NCI-H510A treated with DMSO at 0.1 percent for 48 hours (cell line): ENCODE measurements around the gene CHAMP1.
A peak's percentile ranks its signal among the peaks of the same experiment; 100 is the strongest.

Experiments
- DNase-seq: peaks from one replicate; lab custom pipeline; 2025; lab: John Stamatoyannopoulos, UW

Gene CHAMP1, protein sequence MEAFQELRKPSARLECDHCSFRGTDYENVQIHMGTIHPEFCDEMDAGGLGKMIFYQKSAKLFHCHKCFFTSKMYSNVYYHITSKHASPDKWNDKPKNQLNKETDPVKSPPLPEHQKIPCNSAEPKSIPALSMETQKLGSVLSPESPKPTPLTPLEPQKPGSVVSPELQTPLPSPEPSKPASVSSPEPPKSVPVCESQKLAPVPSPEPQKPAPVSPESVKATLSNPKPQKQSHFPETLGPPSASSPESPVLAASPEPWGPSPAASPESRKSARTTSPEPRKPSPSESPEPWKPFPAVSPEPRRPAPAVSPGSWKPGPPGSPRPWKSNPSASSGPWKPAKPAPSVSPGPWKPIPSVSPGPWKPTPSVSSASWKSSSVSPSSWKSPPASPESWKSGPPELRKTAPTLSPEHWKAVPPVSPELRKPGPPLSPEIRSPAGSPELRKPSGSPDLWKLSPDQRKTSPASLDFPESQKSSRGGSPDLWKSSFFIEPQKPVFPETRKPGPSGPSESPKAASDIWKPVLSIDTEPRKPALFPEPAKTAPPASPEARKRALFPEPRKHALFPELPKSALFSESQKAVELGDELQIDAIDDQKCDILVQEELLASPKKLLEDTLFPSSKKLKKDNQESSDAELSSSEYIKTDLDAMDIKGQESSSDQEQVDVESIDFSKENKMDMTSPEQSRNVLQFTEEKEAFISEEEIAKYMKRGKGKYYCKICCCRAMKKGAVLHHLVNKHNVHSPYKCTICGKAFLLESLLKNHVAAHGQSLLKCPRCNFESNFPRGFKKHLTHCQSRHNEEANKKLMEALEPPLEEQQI

GRCh38 chr13:114314074-114314912 is at the start of gene CHAMP1:
Gene CHAMP1, plus strand, starts transcription at chr13:114314503. Its CDS starts 9,340 bp downstream, at chr13:114323843.
- DNase-seq, result peak; percentile 78

GRCh38 chr13:114264886-114265611 is 49.3 kb upstream of the CHAMP1 start:
- no peak for DNase-seq

GRCh38 chr13:114266241-114266640 is 48.1 kb upstream of the CHAMP1 start:
- DNase-seq, result no peak

- DNase-seq, result no peak
Observed at GRCh38 chr13:114268344-114269280, 45.7 kb upstream of the CHAMP1 start.

DNA sequence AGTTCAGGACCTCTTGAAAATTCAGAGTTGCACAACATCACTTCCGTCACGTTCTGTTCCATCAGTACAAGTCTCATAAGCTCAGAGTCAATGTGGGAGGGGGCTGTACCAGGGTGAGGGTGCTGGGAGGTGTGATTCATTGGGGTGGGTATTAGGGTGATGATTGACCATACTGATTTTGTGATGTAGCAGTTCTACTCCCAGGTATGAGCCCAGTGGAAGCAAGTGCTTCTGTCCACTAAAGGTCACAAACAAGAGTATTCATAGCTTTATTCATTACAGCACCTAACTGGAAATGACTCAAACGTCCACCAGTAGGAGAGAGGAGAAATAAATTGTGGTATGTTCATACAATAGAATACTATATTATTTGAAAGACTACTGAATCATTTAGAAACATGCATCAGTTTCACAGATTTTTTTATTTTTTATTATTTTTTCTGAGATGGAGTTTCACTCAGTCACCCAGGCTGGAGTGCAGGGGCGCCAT is 45.0 kb upstream of the CHAMP1 start:
- no peak for DNase-seq

DNA sequence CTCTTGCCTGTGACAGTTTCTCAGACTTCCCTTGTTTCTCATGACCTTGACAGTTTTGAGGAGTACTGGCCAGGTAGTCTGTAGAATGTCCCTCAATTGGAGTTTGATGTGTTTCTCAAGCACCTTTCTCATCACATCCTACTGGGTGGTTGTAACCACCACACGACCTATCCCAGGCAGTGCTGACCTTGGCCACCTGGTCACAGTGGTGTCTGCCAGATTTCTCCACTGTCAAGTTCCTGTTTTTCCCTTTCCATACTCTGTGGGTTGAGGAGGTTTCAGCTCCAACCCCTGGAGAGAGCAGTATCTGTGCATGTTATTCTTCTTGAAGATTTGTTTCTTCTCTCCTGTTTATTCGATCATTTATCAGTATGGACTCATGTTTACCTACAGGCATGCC is 41.3 kb upstream of the CHAMP1 start:
- no peak for DNase-seq

DNA sequence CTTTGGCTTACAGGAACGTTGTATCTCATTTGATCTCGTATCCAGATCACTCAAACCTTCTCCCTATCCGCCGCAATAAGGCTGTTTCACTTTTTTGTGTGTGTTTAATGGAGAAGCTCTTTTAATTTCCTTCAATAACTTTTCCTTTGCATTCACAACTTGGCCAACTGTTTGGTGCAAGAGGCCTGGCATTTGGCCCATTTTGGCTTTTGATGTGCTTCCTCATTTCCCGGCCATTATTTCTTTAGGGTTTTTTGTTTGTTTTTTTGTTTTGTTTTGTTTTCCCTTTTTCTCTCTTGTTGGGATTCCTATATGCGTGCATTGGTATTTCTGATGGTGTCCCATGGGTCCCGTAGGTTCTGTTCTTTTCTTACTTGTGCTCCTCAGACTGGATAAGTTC is 39.0 kb upstream of the CHAMP1 start:
- DNase-seq, result no peak

DNA sequence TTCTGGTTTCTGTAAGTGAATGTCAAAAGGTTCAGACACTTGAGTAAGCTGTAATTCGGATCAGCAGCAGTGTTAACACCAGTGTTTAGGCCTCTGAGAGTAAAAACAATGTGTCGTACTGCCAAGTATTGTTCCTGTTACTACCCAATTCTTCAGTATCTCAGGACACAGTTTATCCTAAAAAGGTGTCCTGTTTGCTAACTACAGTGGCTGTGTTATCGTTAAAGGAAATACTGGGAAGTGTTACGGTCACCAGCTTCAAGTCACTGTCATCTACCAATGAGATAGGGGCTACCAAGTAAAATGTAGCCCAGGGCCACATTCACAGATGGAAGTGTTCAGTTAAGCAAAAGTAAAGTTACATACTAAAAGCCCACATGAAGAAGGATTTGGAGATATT is 35.2 kb upstream of the CHAMP1 start:
- no peak for DNase-seq

DNA sequence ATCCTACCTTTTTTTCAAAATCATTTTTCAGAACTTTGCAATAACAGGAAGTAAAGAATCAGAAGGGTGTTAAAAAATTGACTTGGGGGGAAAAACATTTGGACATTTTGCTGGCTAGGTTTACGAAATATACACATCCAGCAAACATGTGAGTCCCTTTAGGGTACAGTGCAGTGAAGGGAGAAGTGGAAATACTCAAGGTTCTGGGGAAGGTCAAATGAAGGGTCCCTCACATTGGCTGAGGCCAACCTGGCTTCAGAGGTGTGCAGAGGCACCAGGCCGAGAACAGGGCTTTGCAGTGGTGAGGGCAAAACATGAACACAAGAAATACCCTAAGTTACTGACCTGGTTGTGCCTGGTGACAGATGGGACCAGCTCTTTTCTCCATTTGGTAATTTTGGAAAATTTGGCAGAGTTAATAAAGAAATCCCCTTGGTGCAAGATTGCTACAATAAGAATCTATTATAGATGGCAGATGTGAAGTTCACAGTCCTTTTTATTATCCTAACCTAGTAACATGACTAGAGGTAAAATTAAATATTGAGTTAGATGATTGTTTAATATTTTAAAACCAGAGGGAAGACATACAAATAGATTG is 34.4 kb upstream of the CHAMP1 start:
- no peak for DNase-seq

DNA sequence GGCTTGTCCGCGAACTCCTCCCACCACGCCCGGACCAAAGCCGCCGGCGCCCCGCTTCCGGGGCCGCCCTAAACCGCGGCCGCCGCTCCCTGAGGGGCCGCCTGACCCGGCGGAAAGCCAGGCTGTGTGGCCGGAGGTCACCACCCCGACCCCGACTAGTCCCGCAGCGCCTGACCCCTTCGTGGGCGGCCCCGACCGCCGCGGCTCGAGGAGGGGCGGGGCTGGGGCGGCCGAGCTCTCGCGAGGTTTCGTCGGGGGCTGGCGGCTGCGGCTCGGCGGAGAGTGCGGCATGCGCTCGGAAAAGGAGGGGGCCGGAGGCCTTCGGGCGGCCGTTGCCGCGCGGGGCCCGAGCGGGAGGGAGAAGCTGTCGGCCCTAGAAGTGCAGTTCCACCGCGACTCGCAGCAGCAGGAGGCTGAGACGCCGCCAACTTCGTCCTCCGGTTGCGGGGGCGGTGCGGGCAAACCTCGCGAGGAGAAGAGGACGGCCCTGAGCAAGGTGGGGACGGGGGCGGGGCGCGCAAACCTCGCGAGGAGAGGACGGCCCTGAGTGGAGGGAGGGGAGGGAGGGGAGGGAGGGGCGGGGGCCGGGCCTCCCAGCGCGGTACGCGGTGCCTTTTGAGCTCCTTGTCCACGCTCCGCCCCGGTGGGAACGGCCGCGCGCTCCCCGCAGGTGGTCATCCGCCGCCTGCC is 32.8 kb upstream of the CHAMP1 start, which contains the start of gene UPF3A:
Gene UPF3A, plus strand, starts transcription at position 251 of the 690 bp plus-strand sequence. Its CDS starts 39 bp downstream, at position 290.
- peak; percentile 68 for DNase-seq

DNA sequence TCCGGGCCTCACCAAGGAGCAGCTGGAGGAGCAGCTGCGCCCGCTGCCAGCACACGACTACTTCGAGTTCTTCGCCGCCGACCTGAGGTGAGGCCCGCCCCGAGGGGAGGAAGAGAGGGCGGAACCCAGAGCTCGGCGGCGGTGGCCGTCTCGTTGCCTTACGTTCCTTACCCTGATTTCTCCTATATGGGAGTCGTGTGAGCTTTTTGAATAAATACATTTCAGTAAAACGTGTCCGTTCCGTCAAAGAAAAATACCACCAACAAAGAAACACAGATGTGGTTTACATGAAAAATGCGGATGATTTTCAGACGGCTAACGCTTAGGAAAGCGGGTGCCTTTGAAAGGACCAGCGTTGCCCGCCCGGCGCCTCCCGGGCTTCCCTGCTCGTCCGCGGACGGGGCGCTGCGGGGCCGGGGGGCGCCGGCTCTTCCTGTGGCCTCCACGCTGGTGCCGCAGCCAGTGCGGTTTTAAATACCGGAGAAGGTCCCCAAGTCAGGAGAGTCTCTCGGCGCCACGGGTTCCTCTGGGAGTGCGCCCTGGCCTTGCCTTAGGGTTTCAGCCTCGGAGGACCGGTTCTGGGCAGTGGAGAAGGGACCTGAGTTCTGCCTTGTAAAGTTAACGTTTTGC is 32.1 kb upstream of the CHAMP1 start:
- DNase-seq, result peak; percentile 56

DNA sequence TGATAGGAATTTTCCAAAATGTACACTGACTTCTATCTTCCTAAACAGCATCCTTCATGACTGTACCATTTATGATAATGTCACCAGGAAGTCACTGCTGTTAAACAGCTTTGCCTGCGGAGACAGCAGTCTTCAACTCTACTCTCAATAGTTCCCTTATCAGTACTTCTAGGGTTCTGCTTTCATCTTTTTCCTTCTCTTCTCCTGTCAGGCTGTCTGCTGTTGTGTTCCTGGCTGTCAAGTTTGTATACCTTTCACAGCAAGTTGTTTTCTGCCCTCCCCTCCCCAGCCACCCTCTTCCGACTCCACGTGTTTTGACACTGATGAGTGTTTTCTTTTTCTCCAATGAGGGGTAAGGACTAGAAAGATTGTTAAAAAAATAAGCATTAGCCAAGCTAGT is 30.7 kb upstream of the CHAMP1 start:
- DNase-seq, result no peak

DNA sequence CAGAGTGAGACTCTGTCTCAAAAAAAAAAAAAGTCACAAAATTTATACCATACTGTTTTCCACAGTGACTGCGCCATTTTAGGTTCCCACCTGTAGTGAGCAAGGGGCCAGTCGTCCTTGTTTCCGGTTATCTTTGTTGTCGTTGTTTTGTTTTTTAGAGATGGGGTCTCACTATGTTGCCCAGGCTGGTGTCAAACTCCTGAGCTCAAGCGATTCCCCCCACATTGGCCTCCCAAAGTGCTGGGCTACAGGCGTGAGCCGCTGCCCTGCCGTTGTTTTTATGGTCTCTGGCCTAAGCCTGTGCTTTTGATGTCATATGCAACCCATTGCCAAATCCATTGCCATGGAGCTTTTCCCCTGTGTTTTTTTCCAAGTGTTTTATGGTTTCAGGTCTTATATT is 29.6 kb upstream of the CHAMP1 start:
- DNase-seq, result no peak

GRCh38 chr13:114285166-114285808 is 29.0 kb upstream of the CHAMP1 start:
- no peak for DNase-seq

DNA sequence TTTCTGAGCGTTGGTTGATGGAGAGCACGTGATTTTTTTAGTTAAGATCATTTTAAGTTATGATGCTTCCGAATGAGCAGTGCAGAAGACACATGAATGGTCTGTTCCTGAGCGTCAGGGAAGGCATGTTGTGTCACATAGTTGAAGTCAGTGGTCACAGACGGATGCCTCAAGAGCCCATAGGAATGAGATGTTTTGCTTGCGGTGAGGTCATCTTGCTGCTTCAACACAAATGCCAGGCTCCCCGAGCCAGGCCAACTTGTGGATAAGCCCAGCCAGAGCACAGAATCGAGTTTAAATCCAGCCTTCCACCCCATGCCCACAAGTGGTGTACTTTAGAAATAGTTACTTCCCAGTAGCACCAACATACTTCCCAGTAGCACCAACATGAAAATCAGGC is 27.5 kb upstream of the CHAMP1 start:
- no peak for DNase-seq

GRCh38 chr13:114288157-114288591 is 26.1 kb upstream of the CHAMP1 start:
- no peak for DNase-seq

DNA sequence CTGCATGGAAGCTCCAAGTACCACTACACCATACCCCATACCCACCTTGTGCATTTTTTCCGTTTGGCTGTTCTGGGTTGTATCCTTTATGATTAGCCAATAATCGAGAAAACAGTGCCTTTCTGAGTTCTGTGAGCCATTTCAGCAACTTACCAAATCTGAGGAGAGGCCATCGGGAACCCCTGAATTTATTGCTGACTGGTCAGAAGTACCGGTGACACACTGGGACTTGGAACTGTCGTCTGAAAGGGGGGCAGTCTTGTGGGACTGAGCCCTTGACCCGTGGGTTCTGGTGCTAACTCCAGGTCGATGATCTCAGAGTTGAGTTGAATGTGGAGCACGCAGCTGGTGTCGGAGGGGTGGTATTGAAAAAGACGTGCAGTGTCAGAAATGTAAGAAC is 17.9 kb upstream of the CHAMP1 start:
- no peak for DNase-seq

GRCh38 chr13:114296902-114297301 is 17.4 kb upstream of the CHAMP1 start:
- no peak for DNase-seq
